Ammon's horn (tissue), 1 donor: ENCODE results near the gene AIF1L.

ENCODE experiments used
- DNase-seq: peaks from one replicate; pipeline ENCODE4 v3.0.0-alpha.2; 2016; ENCODE audit warnings: low spot score

The AIF1L gene

GRCh38 chr9:131096269-131097125 is at the start of gene AIF1L:
Gene AIF1L (plus strand): TSS chr9:131096531. CDS start chr9:131096630, 99 bp downstream.
- peak; percentile 82 for DNase-seq

GRCh38 chr9:131046581-131047202 is 49.6 kb upstream of the AIF1L start:
- DNase-seq: peak; percentile 72

- DNase-seq: no peak
These were observed 48.0 kb upstream of the AIF1L start for GRCh38 chr9:131048332-131048731.

DNA sequence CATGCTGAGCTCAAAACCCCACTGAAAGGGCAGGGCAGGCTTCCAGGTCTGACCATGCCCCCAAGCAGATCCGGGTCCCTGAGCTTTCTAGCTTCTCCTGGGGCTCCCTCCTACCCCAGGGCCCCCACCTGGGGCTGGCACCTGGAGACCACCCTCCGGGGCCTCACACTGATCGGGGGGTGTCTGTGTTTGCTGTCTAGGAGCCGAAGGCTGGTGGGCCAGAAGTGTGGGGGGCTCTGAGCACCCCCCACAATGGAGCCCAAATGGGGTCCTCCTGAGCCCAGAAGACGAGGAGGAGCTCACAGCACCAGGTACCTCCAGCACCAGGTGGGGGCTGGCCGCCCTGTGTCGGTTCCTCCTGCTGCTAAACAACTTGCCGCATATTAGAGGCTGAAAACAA is 47.5 kb upstream of the AIF1L start:
- DNase-seq: no peak

- DNase-seq: no peak
These were observed 46.3 kb upstream of the AIF1L start for GRCh38 chr9:131049829-131050715.

DNA sequence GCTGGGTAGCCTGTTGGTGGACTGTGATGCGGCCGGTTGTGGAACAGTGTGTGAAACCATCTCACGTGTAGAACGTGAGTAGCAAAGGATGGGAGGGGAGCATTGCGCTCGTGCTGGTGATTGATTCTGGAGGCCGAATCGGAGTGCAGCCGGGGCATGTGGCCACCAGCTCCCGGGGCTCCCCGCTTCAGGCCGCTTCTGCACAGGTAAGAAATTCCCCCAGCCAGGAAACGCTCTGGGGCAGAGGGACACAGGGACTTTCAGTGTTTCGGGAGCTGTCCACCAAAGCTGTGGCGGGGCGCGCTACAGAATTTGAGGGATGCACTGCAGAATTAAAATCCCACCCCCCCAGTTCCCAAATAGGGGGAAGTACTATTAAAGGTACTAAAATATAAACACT is 45.5 kb upstream of the AIF1L start:
- no peak for DNase-seq

DNA sequence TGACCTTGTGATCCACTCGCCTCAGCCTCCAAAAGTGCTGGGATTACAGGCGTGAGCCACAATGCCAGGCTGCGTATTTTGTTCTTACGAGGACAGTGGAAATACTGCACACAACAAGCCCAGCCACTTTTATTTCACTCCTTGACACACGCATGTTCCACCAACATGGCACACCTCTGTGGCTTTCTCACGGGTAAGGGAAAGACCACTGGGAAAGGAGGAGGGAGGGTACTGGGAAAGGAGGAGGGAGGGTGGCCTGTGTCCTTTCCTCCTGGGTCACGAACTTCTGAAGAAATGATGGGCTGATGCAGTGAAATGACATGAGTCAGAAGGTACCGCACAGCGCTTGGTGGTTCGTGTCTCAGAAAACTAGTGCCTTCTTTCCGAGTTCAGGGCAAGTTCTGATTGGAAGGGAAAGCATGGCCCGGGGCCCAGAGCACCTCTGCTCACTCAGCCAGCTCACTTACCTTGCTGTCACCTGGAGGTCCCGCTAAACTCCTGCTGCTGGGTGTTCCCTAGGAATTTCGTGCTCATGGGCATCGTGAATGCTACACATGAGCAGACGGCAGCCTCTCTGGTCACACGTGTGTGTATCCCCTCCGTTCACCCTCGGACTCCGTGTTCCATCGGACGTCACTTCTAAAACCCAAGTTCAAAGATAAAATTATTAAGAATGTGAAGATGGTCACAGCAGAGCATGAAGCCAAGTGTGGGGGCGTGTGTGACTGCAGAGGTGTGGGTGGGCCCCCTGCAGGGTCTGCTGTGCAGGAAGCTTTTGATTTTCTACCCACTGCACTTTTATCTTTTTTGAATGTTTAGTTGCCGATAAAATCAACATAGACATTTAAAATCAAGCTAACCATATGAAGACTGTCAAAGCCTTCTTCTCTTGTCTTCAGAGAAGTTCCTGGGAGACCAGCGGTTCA is 44.5 kb upstream of the AIF1L start:
- no peak for DNase-seq

DNA sequence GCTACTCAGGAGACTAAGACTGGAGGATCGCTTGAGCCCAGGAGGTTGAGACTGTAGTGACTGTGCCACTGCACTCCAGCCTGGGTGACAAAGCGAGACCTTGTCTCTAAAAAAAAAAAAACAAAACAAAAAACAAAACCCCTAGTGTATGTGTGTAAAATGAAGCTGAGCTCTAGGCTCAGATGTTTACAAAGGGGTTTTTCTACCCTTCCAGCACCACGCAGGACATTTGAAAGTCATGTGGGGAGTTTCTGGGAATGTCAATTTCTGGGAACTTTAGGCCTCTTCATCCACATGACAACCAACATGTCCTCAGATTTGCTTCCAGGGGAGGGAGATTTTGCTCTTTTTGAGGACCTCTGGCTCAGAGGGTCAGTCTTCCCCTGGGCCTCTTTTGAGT is 42.4 kb upstream of the AIF1L start:
- peak; percentile 78 for DNase-seq

- no peak for DNase-seq
These were observed 39.4 kb upstream of the AIF1L start for GRCh38 chr9:131056781-131057506.

GRCh38 chr9:131060900-131061630 is 35.3 kb upstream of the AIF1L start:
- no peak for DNase-seq

GRCh38 chr9:131062969-131063368 is 33.4 kb upstream of the AIF1L start:
- no peak for DNase-seq

DNA sequence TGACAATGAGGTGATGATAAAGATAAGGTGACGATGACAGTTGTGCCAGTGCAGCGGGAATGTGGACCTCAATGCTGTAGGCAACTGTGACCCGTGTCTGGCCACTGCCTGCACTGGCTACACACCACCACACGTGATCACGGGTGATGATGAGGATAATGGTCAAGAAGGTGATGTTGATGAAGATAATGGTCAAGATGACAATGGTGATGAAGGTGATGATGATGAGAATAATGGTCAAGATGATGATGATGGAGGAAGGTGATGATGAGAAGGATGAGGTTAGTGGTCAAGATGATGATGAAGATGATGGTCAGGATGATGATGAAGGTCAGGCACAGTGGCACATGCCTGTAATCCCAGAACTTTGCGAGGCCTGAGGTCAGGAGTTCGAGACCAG is 30.7 kb upstream of the AIF1L start:
- no peak for DNase-seq

- DNase-seq: no peak
These were observed 28.7 kb upstream of the AIF1L start for GRCh38 chr9:131067625-131068024.

DNA sequence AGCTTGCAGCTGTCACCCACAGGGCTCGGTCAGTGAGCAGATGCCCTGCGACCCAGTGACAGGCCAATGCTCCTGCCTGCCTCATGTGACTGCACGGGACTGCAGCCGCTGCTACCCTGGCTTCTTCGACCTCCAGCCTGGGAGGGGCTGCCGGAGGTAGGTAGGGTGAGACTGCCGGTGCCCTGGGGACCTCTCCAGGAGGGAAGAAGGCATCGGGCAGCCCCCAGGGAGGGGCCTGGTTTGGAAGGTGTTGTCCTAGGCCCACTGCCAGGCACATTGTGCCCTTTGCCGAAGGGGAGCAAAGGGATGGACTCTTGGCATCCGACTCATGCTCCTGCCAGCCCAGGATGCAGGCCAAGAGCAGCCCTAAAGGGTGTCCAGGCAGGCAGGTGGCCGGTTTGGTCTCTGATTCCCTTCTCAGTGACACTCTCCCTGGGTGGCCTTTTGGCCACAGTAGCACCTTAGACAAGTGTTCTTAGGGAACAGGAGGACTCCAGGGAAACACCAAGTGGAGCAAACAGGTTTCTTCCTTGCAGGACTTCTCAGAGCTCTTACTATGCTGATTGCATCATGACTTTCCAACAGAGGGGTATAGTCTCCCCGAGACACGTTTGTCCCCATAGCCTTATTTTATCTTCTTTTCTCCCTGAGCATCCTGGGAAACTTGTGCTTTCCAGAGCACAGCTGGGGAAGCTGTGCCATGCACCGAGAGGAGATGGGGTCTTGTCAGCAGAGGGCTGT is 28.1 kb upstream of the AIF1L start:
- no peak for DNase-seq

DNA sequence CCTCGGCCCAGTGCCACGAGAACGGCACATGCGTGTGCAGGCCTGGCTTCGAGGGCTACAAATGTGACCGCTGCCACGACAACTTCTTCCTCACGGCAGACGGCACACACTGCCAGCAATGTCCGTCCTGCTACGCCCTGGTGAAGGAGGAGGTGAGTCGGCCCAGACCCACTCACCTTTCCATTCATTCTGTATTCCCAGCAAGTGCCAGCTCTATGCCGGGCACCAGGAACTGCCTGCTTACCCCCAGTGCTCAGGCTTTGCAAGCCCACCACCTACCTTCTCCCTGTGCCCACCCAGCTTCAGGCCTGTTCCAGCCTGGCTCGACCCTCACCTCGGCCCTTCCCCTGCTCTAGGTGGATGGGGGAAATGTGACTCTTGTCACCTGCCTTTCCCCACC is 26.6 kb upstream of the AIF1L start:
- DNase-seq: no peak

- DNase-seq: no peak
These were observed 24.0 kb upstream of the AIF1L start for GRCh38 chr9:131072107-131072870.

DNA sequence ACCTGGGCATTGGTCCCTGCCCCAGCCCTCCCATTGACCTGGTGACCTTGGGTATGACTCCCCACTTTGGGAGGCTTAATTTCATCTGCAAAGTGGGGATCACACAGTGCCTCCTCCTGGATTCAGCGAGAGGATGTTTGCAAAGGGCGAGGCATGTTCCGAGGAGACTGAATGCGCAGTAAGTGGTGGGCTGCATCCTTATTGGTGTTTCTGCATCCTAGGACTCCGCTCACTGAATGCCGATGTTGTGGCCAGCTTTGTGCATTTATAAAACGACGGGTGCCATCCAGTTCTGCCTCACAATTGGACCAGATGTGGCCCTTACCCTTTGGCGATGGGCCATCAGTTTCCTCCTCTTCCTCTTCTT is 23.5 kb upstream of the AIF1L start:
- DNase-seq: no peak

DNA sequence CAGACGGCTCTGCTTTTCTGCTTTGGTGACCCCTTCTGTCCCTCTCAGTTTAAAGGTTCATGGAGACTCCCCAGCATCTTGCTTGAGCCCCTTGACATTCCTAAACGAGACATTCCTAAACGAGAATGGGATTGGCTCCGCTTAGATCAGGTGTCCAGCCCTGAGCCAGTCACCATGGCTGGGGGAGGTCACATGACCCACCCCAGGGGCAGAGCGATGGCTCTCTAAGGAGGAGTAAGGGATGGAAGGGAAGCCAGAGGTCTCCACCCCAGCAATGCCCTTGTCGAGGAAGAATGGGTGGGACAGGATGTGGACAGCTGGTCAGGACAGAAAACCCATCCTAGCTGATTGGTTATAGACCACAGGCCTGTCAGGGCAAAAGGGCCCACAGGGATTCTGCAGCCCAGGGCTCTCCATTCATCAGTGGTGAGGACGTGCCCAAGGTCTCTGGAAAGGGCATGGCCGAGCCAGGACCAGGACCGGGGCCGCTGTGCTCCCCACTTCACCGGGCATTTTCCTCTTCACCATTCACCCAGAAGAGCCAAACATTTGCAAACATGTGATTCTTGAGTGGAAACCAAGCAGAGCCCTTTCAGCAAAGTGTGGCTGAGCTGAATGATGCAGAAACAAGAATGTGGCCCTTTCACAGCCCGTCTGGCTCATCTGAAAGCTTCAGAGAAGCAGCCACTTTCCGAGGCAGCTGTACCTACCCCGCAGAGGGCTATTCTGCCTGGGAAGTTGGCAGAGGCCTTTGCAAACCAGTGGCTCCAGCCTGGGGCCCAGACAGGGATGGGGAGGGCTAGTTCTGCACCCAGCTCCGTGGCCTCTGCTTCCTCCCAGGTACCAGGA is 19.8 kb upstream of the AIF1L start:
- DNase-seq: peak; percentile 51
